B cell (primary cell): ENCODE results near the gene PLEKHJ1. TPM values are rescaled to one million over a fixed set of nuclear protein-coding genes. Genes with fewer than 3 reads are reported as not detected.

Source experiments
- ATAC-seq: fragments of 200-7000 bp; cut with Tn5 transposase; one replicate; pipeline ENCODE4 v1.10.0; 2021; ENCODE audit warnings: low read depth, mild to moderate bottlenecking, moderate number of reproducible peaks, moderate library complexity
- CTCF ChIA-PET: fragments of 350-600 bp; sonication (Branson Sonifier 250); formaldehyde crosslinking; loops from one replicate; lab custom pipeline; 2021; ENCODE audit warnings: antibody characterized with exemption, inconsistent platforms; lab: Charles Lee
- POLR2A ChIA-PET: fragments of 350-600 bp; sonication (Branson Sonifier 250); formaldehyde crosslinking; loops from one replicate; lab custom pipeline; 2021; ENCODE audit warnings: antibody characterized with exemption; lab: Charles Lee
- DNase-seq: peaks from one replicate; pipeline ENCODE4 v3.0.0; 2013
- H2AFZ ChIP-seq: 2 replicates; pipeline ENCODE4 v1.6.1; 2012; ENCODE audit warnings: mild to moderate bottlenecking, low read depth, low read length; ENCODE audit not compliant: insufficient read depth, poor library complexity, severe bottlenecking
- H3K27ac ChIP-seq, 2 donors: 1 replicate in 1 of 2; 2 replicates in 1 of 2; pipeline ENCODE4 v1.5.1; 2012 to 2013; ENCODE audit warnings: low read length in 2 of 2, mild to moderate bottlenecking in 2 of 2, moderate library complexity in 1 of 2
- H3K27me3 ChIP-seq, 4 experiments: fragments of 200-600 bp in 1 of 4; sonication (generic) in 1 of 4; replicated peaks in 1 of 4; 1 replicate in 2 of 4; 2 replicates in 2 of 4; pipeline versions ENCODE4 v1.6.1 to v1.7.0; 2013 to 2016; ENCODE audit warnings: low read length in 3 of 4, mild to moderate bottlenecking in 2 of 4, mixed read lengths in 1 of 4, moderate library complexity in 1 of 4; ENCODE audit not compliant: insufficient read depth in 4 of 4, control insufficient read depth in 3 of 4; ENCODE audit errors: control extremely low read depth in 1 of 4
- H3K36me3 ChIP-seq, 2 experiments: replicated peaks in 1 of 2; 1 replicate in 1 of 2; 2 replicates in 1 of 2; pipeline versions ENCODE4 v1.6.1 to v1.7.1; 2013; ENCODE audit warnings: low read length in 1 of 2; ENCODE audit not compliant: insufficient read depth in 2 of 2, control insufficient read depth in 1 of 2; ENCODE audit errors: control extremely low read depth in 1 of 2, extremely low read depth in 1 of 2
- H3K4me1 ChIP-seq, 2 donors: fragments of 200-600 bp in 1 of 2; sonication (generic) in 1 of 2; 1 replicate in 1 of 2; 2 replicates in 1 of 2; pipeline versions ENCODE4 v1.5.1 to v1.6.1; 2013 to 2017; ENCODE audit warnings: low read length in 2 of 2; ENCODE audit not compliant: control insufficient read depth in 2 of 2, insufficient read depth in 2 of 2
- H3K4me2 ChIP-seq: replicated peaks from 2 replicates; pipeline ENCODE3; 2012; ENCODE audit warnings: mild to moderate bottlenecking, low read depth, low read length; ENCODE audit not compliant: poor library complexity, severe bottlenecking
- H3K4me3 ChIP-seq, 5 experiments: fragments of 200-600 bp in 1 of 5; sonication (generic) in 1 of 5; 1 replicate in 3 of 5; 2 replicates in 2 of 5; pipeline versions ENCODE4 v1.5.1 to v1.7.0; 2011 to 2016; ENCODE audit warnings: low read length in 4 of 5, mild to moderate bottlenecking in 4 of 5, low read depth in 2 of 5, control low read depth in 1 of 5, moderate library complexity in 1 of 5; ENCODE audit not compliant: insufficient read depth in 1 of 5; ENCODE audit errors: control extremely low read depth in 1 of 5, extremely low read depth in 1 of 5
- H3K79me2 ChIP-seq: fragments of 200-600 bp; sonication (generic); one replicate; pipeline ENCODE4 v1.6.0; 2016; ENCODE audit warnings: low read length; ENCODE audit not compliant: control insufficient read depth, insufficient read depth
- H3K9ac ChIP-seq: fragments of 200-600 bp; sonication (generic); 2 replicates; pipeline ENCODE4 v1.6.1; 2017; ENCODE audit warnings: mild to moderate bottlenecking, low read length, moderate library complexity
- H3K9me3 ChIP-seq, 3 donors: one replicate each; pipeline versions ENCODE4 v1.6.1 to v1.7.1; 2013; ENCODE audit warnings: low read length in 2 of 3; ENCODE audit not compliant: control insufficient read depth in 2 of 3, insufficient read depth in 1 of 3; ENCODE audit errors: control extremely low read depth in 1 of 3
- H4K20me1 ChIP-seq: 2 replicates; pipeline ENCODE4 v1.6.0; 2012; ENCODE audit warnings: mild to moderate bottlenecking, low read length; ENCODE audit not compliant: insufficient read depth, control insufficient read depth, poor library complexity, severe bottlenecking
- H3K27ac Mint-ChIP-seq: one replicate; pipeline ENCODE4 v1.8.0; 2021; ENCODE audit warnings: mixed read lengths
- H3K27me3 Mint-ChIP-seq: one replicate; pipeline ENCODE4 v1.8.0; 2021; ENCODE audit warnings: mixed read lengths
- H3K4me1 Mint-ChIP-seq: one replicate; pipeline ENCODE4 v1.8.0; 2021; ENCODE audit warnings: mixed read lengths
- H3K4me3 Mint-ChIP-seq: one replicate; pipeline ENCODE4 v1.8.0; 2021; ENCODE audit warnings: mixed read lengths
- H3K9me3 Mint-ChIP-seq: one replicate; pipeline ENCODE4 v1.8.0; 2022; ENCODE audit warnings: mixed read lengths; ENCODE audit not compliant: insufficient read depth
- EZH2 ChIP-seq: IDR thresholded peaks from 2 replicates; pipeline ENCODE4 v1.6.1; 2012; ENCODE audit warnings: borderline replicate concordance, low read depth, mild to moderate bottlenecking, moderate library complexity, low read length; ENCODE audit not compliant: insufficient read depth, poor library complexity, severe bottlenecking
- WGBS: methylation state at CpG from one replicate; pipeline ENCODE4 v1.1.5; 2013; ENCODE audit warnings: missing lambda C conversion rate; ENCODE audit not compliant: insufficient coverage; 5-methylcytosine and 5-hydroxymethylcytosine counted together
- intact Hi-C: fragments of 100-400 bp; cut with micrococcal nuclease; formaldehyde crosslinking; loops from one replicate; pipeline ENCODE4 v1.10.0; 2022
- polyA plus RNA-seq: library from polyadenylated mRNA; depleted of rRNA; stranded (reverse); fragments of >200 nt; gene quantifications from 2 replicates; pipeline ENCODE4 v1.2.3, GENCODE V29; 2012
- total RNA-seq, 2 donors: library from RNA; stranded (reverse); fragments of 120-200 nt in 1 of 2; gene quantifications; 1 replicate in 1 of 2; 2 replicates in 1 of 2; pipeline versions ENCODE4 v1.2.3 to v1.2.4, GENCODE V29; 2013 to 2022
- TF ChIP-seq, protein P1 (sequence below): fragments of 200-600 bp; IDR thresholded peaks from one replicate; pipeline ENCODE4 v1.8.0; 2022; ENCODE audit warnings: antibody characterized with exemption, mild to moderate bottlenecking

Gene PLEKHJ1
- total and polyA plus RNA-seq, 2 donors (not counting 1 experiment from before 2014, with no cell fraction given) = 86.7 to 117 TPM

DNA sequence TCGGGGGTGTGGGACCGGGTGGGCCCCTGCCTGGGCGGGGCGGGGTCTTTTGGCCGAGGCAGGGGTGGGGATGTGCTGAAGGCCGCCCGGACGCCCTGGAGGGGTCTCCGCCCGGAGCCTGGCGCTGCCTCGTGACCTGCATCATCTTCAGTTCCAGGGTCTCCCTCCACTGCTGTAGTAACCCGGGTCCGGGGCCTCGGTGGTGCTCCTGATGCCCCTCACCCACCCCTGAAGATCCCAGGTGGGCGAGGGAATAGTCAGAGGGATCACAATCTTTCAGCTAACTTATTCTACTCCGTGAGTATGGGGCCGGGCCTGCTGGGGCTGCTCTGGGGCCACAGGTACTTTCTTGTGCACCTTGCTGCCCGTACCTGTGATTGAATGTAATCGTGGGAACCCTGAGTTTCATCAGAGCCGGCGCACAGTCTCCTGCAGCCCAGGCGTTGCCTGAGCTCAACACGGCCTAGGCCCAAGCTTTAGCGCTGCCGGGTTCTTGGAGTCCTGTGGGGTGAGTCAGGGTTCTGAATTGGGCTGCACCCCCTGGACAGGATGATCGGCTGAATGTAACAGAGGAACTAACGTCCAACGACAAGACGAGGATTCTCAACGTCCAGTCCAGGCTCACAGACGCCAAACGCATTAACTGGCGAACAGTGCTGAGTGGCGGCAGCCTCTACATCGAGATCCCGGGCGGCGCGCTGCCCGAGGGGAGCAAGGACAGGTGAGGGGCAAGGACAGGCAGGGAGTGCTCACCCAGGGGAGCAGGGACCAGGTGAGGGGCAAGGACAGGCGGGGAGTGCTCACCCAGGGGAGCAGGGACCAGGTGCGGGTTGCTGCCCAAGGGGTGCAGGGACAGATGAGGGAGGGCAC lies 35.3 kb upstream of the PLEKHJ1 start:
- H3K9me3 ChIP-seq = no peaks in the 10 kb centered on the region
- no peak overlapping the region for H2AFZ ChIP-seq
- H3K4me3 Mint-ChIP-seq = peak overlapping the region; percentile 89
- 26% methylated on average over 43 of the region's 43 CpGs for WGBS
- H3K36me3 ChIP-seq = peaks cover 0 to 35% of the 10 kb centered on the region in 2 experiments
- no peaks in the 10 kb centered on the region for H3K9me3 Mint-ChIP-seq
- ATAC-seq (no peak), DNase-seq (peak; percentile 66)
- H3K79me2 ChIP-seq = peaks cover 78% of the 10 kb centered on the region
- peak overlapping the region; percentile 79 to 84 for H3K27ac ChIP-seq
- peak overlapping the region; percentile 99 for H3K4me2 ChIP-seq
- H3K27me3 ChIP-seq = no peaks in the 10 kb centered on the region
- H3K4me1 ChIP-seq = peaks cover 46 to 56% of the 10 kb centered on the region in 2 donors
- H3K9ac ChIP-seq = peak overlapping the region; percentile 99
- H3K4me3 ChIP-seq = peak overlapping the region; percentile 73 to 100 (median 99)
- H3K4me1 Mint-ChIP-seq = peaks cover 54% of the 10 kb centered on the region
- ChIA-PET POLR2A (interaction anchor here (0.5 to 10.8 kb wide), 13 partner anchors 10 to 455 kb away, joined by 3 to 134 read pairs (median 3); partner anchors contain the start of genes JSRP1, PLEKHJ1 and SF3A2), CTCF (interaction anchor here (0.7 to 7.5 kb wide), 12 partner anchors 11 to 382 kb away, joined by 3 to 66 read pairs (median 7); partner anchors contain the start of genes AMH, JSRP1 and PLEKHJ1)
- intact Hi-C loops = loop anchor here (2.0 to 10.0 kb wide), 2 partner anchors 61 to 203 kb away; partner anchors contain the start of gene GADD45B
- TF ChIP-seq EZH2 = no peak
- TF ChIP-seq, protein P1, sequence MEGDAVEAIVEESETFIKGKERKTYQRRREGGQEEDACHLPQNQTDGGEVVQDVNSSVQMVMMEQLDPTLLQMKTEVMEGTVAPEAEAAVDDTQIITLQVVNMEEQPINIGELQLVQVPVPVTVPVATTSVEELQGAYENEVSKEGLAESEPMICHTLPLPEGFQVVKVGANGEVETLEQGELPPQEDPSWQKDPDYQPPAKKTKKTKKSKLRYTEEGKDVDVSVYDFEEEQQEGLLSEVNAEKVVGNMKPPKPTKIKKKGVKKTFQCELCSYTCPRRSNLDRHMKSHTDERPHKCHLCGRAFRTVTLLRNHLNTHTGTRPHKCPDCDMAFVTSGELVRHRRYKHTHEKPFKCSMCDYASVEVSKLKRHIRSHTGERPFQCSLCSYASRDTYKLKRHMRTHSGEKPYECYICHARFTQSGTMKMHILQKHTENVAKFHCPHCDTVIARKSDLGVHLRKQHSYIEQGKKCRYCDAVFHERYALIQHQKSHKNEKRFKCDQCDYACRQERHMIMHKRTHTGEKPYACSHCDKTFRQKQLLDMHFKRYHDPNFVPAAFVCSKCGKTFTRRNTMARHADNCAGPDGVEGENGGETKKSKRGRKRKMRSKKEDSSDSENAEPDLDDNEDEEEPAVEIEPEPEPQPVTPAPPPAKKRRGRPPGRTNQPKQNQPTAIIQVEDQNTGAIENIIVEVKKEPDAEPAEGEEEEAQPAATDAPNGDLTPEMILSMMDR = no peak
- peaks cover 70% of the 10 kb centered on the region for H4K20me1 ChIP-seq
- peak overlapping the region; percentile 95 for H3K27ac Mint-ChIP-seq
- no peaks in the 10 kb centered on the region for H3K27me3 Mint-ChIP-seq
